DND-41 (cell line): ENCODE results near the gene BSND.

ENCODE experiments used
- ATAC-seq: fragments of 200-7000 bp; cut with Tn5 transposase; 3 replicates; pipeline ENCODE4 v1.9.1; 2021; ENCODE audit warnings: low read depth; ENCODE audit not compliant: insufficient read depth
- DNase-seq: peaks from one replicate; pipeline ENCODE4 v3.0.0-alpha.2; 2020
- H2AFZ ChIP-seq: 2 replicates; pipeline ENCODE4 v1.6.0; 2012; ENCODE audit warnings: low read depth, low read length
- H3K27ac ChIP-seq: 2 replicates; pipeline ENCODE4 v1.5.1; 2012; ENCODE audit warnings: low read length, inconsistent platforms
- H3K27me3 ChIP-seq: fragments of 200-600 bp; sonication (generic); 2 replicates; pipeline ENCODE4 v1.6.0; 2012; ENCODE audit warnings: low read length, mild to moderate bottlenecking, inconsistent platforms; ENCODE audit not compliant: insufficient read depth, poor library complexity
- H3K36me3 ChIP-seq: 2 replicates; pipeline ENCODE4 v1.5.1; 2012; ENCODE audit warnings: low read length, inconsistent platforms; ENCODE audit not compliant: insufficient read depth
- H3K4me1 ChIP-seq: 2 replicates; pipeline ENCODE4 v1.5.1; 2012; ENCODE audit warnings: mild to moderate bottlenecking, low read length; ENCODE audit not compliant: insufficient read depth
- H3K4me2 ChIP-seq: 2 replicates; pipeline ENCODE4 v1.6.0; 2012; ENCODE audit warnings: mild to moderate bottlenecking, moderate library complexity, low read length, inconsistent platforms; ENCODE audit not compliant: insufficient read depth
- H3K4me3 ChIP-seq, 2 experiments: fragments of 200-600 bp in 1 of 2; shearing (Covaris generic) in 1 of 2; 2 replicates each; pipeline ENCODE4 v1.5.1; 2012 to 2016; ENCODE audit warnings: inconsistent platforms in 2 of 2, low read length in 2 of 2, mild to moderate bottlenecking in 2 of 2, low read depth in 1 of 2, moderate library complexity in 1 of 2
- H3K79me2 ChIP-seq: 2 replicates; pipeline ENCODE4 v1.6.0; 2012; ENCODE audit warnings: low read length, inconsistent platforms; ENCODE audit not compliant: insufficient read depth
- H3K9ac ChIP-seq: 2 replicates; pipeline ENCODE4 v1.6.0; 2012; ENCODE audit warnings: low read depth, mild to moderate bottlenecking, inconsistent platforms, low read length, moderate library complexity
- H3K9me3 ChIP-seq: 2 replicates; pipeline ENCODE4 v1.5.1; 2012; ENCODE audit warnings: low read length, moderate library complexity, mild to moderate bottlenecking, inconsistent platforms; ENCODE audit not compliant: insufficient read depth, severe bottlenecking
- H4K20me1 ChIP-seq: 2 replicates; pipeline ENCODE4 v1.6.0; 2012; ENCODE audit warnings: low read length; ENCODE audit not compliant: insufficient read depth
- EZH2 ChIP-seq: IDR thresholded peaks from 3 replicates; pipeline ENCODE4 v1.6.1; 2012; ENCODE audit warnings: borderline replicate concordance, low read depth, mild to moderate bottlenecking, moderate library complexity, low read length, inconsistent platforms; ENCODE audit not compliant: severe bottlenecking
- TF ChIP-seq, protein P1 (sequence below): IDR thresholded peaks from 2 replicates; pipeline ENCODE4 v1.5.1; 2012; ENCODE audit warnings: borderline replicate concordance, low read length, moderate library complexity, mild to moderate bottlenecking; ENCODE audit not compliant: poor library complexity, severe bottlenecking; ENCODE audit errors: extremely low read depth

The BSND gene

GRCh38 chr1:54986533-54986932 is 12.2 kb upstream of the BSND start:
- no peak overlapping the region for H3K4me3 ChIP-seq
- H2AFZ ChIP-seq: no peak overlapping the region
- no peaks in the 10 kb centered on the region for H3K79me2 ChIP-seq
- H3K9me3 ChIP-seq: no peaks in the 10 kb centered on the region
- no peak overlapping the region for H3K27ac ChIP-seq
- no peaks in the 10 kb centered on the region for H4K20me1 ChIP-seq
- H3K4me2 ChIP-seq: no peak overlapping the region
- H3K4me1 ChIP-seq: no peaks in the 10 kb centered on the region
- ATAC-seq (no peak), DNase-seq (no peak)
- no peaks in the 10 kb centered on the region for H3K36me3 ChIP-seq
- no peak overlapping the region for H3K9ac ChIP-seq
- TF ChIP-seq, protein P1, sequence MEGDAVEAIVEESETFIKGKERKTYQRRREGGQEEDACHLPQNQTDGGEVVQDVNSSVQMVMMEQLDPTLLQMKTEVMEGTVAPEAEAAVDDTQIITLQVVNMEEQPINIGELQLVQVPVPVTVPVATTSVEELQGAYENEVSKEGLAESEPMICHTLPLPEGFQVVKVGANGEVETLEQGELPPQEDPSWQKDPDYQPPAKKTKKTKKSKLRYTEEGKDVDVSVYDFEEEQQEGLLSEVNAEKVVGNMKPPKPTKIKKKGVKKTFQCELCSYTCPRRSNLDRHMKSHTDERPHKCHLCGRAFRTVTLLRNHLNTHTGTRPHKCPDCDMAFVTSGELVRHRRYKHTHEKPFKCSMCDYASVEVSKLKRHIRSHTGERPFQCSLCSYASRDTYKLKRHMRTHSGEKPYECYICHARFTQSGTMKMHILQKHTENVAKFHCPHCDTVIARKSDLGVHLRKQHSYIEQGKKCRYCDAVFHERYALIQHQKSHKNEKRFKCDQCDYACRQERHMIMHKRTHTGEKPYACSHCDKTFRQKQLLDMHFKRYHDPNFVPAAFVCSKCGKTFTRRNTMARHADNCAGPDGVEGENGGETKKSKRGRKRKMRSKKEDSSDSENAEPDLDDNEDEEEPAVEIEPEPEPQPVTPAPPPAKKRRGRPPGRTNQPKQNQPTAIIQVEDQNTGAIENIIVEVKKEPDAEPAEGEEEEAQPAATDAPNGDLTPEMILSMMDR: no peak
- no peak for TF ChIP-seq EZH2
- H3K27me3 ChIP-seq: peaks cover 13% of the 10 kb centered on the region

GRCh38 chr1:54987427-54987826 is 11.3 kb upstream of the BSND start:
- H3K4me2 ChIP-seq: no peak overlapping the region
- no peaks in the 10 kb centered on the region for H3K9me3 ChIP-seq
- H4K20me1 ChIP-seq: no peaks in the 10 kb centered on the region
- H3K4me3 ChIP-seq: no peak overlapping the region
- no peak overlapping the region for H3K9ac ChIP-seq
- H3K79me2 ChIP-seq: no peaks in the 10 kb centered on the region
- DNase-seq: no peak
- no peak for ATAC-seq
- H3K27me3 ChIP-seq: peaks cover 8% of the 10 kb centered on the region
- no peak overlapping the region for H3K27ac ChIP-seq
- H3K4me1 ChIP-seq: no peaks in the 10 kb centered on the region
- TF ChIP-seq, protein P1: no peak
- TF ChIP-seq EZH2: no peak
- no peaks in the 10 kb centered on the region for H3K36me3 ChIP-seq
- no peak overlapping the region for H2AFZ ChIP-seq

DNA sequence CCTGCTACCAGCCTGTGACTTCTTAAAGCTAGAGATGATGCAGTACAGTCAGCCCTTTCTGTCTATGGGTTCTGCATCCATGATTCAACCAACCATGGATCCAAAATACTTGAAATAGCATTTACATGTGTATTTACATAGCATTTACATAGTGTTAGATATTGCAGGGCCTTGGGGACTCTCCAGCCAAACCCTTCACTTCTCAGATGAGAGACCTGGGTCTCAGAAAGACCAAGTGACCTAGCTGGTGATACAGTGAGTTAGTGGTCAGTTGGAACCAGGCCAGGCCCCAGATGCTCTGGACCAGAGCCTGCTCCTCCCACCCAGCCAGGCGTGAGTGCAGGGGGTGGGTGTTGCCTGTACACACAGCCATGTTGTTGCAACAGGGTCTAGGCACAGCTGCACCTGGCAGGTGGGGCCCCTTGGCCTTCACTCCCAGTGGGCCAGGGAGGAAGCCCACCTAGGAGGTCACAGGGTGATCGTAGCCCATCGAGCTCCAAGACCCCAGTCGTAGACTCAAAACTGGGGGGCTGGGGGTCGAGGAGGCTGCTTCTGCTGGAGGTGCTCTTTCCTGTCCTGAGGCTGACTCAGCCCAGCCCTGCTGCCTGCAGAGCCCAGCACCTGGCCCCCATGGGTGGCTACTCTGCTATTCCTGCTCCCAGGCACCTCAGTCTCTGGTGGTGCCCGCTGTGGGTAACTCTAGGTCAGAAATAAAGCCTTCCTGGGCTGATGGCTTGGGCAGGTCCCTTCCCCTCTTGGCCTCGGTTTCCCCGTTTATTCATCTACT is 10.6 kb upstream of the BSND start:
- DNase-seq (no peak), ATAC-seq (no peak)
- H3K79me2 ChIP-seq: no peaks in the 10 kb centered on the region
- no peaks in the 10 kb centered on the region for H3K9me3 ChIP-seq
- no peaks in the 10 kb centered on the region for H3K4me1 ChIP-seq
- no peak for TF ChIP-seq EZH2
- TF ChIP-seq, protein P1: no peak
- H3K4me3 ChIP-seq: no peak overlapping the region
- no peaks in the 10 kb centered on the region for H4K20me1 ChIP-seq
- H3K4me2 ChIP-seq: no peak overlapping the region
- H3K27me3 ChIP-seq: peaks cover 7% of the 10 kb centered on the region
- H2AFZ ChIP-seq: no peak overlapping the region
- H3K9ac ChIP-seq: no peak overlapping the region
- no peak overlapping the region for H3K27ac ChIP-seq
- H3K36me3 ChIP-seq: no peaks in the 10 kb centered on the region
